ENCODE results near the gene KPNA2.
"Not testable (repeated sequence)": the region's sequence is repeated elsewhere in the genome, so short reads cannot be mapped to it uniquely, and the experiment has no call there.

The KPNA2 gene

GRCh38 chr17:68036304-68037147 is 991 bp downstream of the KPNA2 start:
- WGBS, 2 experiments, result 2 to 13% methylated on average over 8 to 10 of the region's 11 CpGs
- peaks cover 28% of the 10 kb centered on the region for H3K4me1 ChIP-seq (ENCODE audit: control insufficient read depth, insufficient read depth, low read length)
- peak overlapping the region; percentile 80 for H3K27ac ChIP-seq (ENCODE audit: insufficient read depth, low read depth, low read length, poor library complexity, severe bottlenecking)
- H3K9me3 ChIP-seq (ENCODE audit: control insufficient read depth, low read length), result no peaks in the 10 kb centered on the region
- peaks cover 32% of the 10 kb centered on the region for H3K36me3 ChIP-seq (ENCODE audit: control insufficient read depth, insufficient read depth, low read length)
- H3K4me3 ChIP-seq (ENCODE audit: insufficient read depth, low read depth, low read length), result peak overlapping the region; percentile 100
- no peaks in the 10 kb centered on the region for H3K27me3 ChIP-seq (ENCODE audit: control insufficient read depth, insufficient read depth, low read length, poor library complexity, severe bottlenecking)

- H3K27me3 ChIP-seq (ENCODE audit: control insufficient read depth, insufficient read depth, low read length, poor library complexity, severe bottlenecking), result no peaks in the 10 kb centered on the region
- H3K27ac ChIP-seq (ENCODE audit: insufficient read depth, low read depth, low read length, poor library complexity, severe bottlenecking), result no peak overlapping the region
- H3K4me1 ChIP-seq (ENCODE audit: control insufficient read depth, insufficient read depth, low read length), result no peaks in the 10 kb centered on the region
- H3K4me3 ChIP-seq (ENCODE audit: insufficient read depth, low read depth, low read length), result no peak overlapping the region
- H3K9me3 ChIP-seq (ENCODE audit: control insufficient read depth, low read length), result no peaks in the 10 kb centered on the region
- peaks cover 35% of the 10 kb centered on the region for H3K36me3 ChIP-seq (ENCODE audit: control insufficient read depth, insufficient read depth, low read length)
- 83% methylated on average over 8 of the region's 9 CpGs for WGBS, 2 experiments
Observed at GRCh38 chr17:68047153-68047846, 11.8 kb downstream of the KPNA2 start.

- H3K4me3 ChIP-seq (ENCODE audit: insufficient read depth, low read depth, low read length); H3K4me1 ChIP-seq (ENCODE audit: control insufficient read depth, insufficient read depth, low read length); H3K9me3 ChIP-seq (ENCODE audit: control insufficient read depth, low read length); H3K27me3 ChIP-seq (ENCODE audit: control insufficient read depth, insufficient read depth, low read length, poor library complexity, severe bottlenecking); H3K27ac ChIP-seq (ENCODE audit: insufficient read depth, low read depth, low read length, poor library complexity, severe bottlenecking): not testable (repeated sequence)
- 87 to 98% methylated on average over 7 of the region's 7 CpGs for WGBS, 2 experiments
- peaks cover 29% of the 10 kb centered on the region for H3K36me3 ChIP-seq (ENCODE audit: control insufficient read depth, insufficient read depth, low read length)
Observed at GRCh38 chr17:68047890-68048542, 12.5 kb downstream of the KPNA2 start.

GRCh38 chr17:68048996-68049395 is 13.5 kb downstream of the KPNA2 start:
- Histone ChIP-seq H3K36me3 (ENCODE audit: control insufficient read depth, insufficient read depth, low read length) (peaks cover 21% of the 10 kb centered on the region), H3K27me3 (ENCODE audit: control insufficient read depth, insufficient read depth, low read length, poor library complexity, severe bottlenecking) (no peaks in the 10 kb centered on the region), H3K27ac (ENCODE audit: insufficient read depth, low read depth, low read length, poor library complexity, severe bottlenecking) (peak overlapping the region; percentile 16), H3K4me3 (ENCODE audit: insufficient read depth, low read depth, low read length) (no peak overlapping the region), H3K4me1 (ENCODE audit: control insufficient read depth, insufficient read depth, low read length) (no peaks in the 10 kb centered on the region), H3K9me3 (ENCODE audit: control insufficient read depth, low read length) (no peaks in the 10 kb centered on the region)
- 89 to 90% methylated on average over 2 of the region's 2 CpGs for WGBS, 2 experiments

- 78 to 81% methylated on average over 4 of the region's 4 CpGs for WGBS, 2 experiments
- not testable (repeated sequence) for H3K27me3 ChIP-seq (ENCODE audit: control insufficient read depth, insufficient read depth, low read length, poor library complexity, severe bottlenecking); H3K9me3 ChIP-seq (ENCODE audit: control insufficient read depth, low read length); H3K27ac ChIP-seq (ENCODE audit: insufficient read depth, low read depth, low read length, poor library complexity, severe bottlenecking); H3K4me3 ChIP-seq (ENCODE audit: insufficient read depth, low read depth, low read length); H3K4me1 ChIP-seq (ENCODE audit: control insufficient read depth, insufficient read depth, low read length)
- H3K36me3 ChIP-seq (ENCODE audit: control insufficient read depth, insufficient read depth, low read length), result peaks cover 16% of the 10 kb centered on the region
Observed at GRCh38 chr17:68049812-68050437, 14.4 kb downstream of the KPNA2 start.

GRCh38 chr17:68051321-68052312 is 16.1 kb downstream of the KPNA2 start:
- not testable (repeated sequence) for H3K27me3 ChIP-seq (ENCODE audit: control insufficient read depth, insufficient read depth, low read length, poor library complexity, severe bottlenecking); H3K9me3 ChIP-seq (ENCODE audit: control insufficient read depth, low read length); H3K4me1 ChIP-seq (ENCODE audit: control insufficient read depth, insufficient read depth, low read length); H3K4me3 ChIP-seq (ENCODE audit: insufficient read depth, low read depth, low read length); H3K27ac ChIP-seq (ENCODE audit: insufficient read depth, low read depth, low read length, poor library complexity, severe bottlenecking); H3K36me3 ChIP-seq (ENCODE audit: control insufficient read depth, insufficient read depth, low read length)
- 95 to 96% methylated on average over 56 to 57 of the region's 57 CpGs for whole genome bisulfite sequencing, 2 experiments

GRCh38 chr17:68052810-68053209 is 17.3 kb downstream of the KPNA2 start:
- Histone ChIP-seq H3K27me3 (ENCODE audit: control insufficient read depth, insufficient read depth, low read length, poor library complexity, severe bottlenecking) (no peaks in the 10 kb centered on the region), H3K27ac (ENCODE audit: insufficient read depth, low read depth, low read length, poor library complexity, severe bottlenecking) (no peak overlapping the region)
- 91 to 95% methylated on average over 14 of the region's 14 CpGs for WGBS, 2 experiments

GRCh38 chr17:68053231-68054013 is 17.9 kb downstream of the KPNA2 start:
- Histone ChIP-seq H3K4me3 (ENCODE audit: insufficient read depth, low read depth, low read length) (no peak overlapping the region), H3K9me3 (ENCODE audit: control insufficient read depth, low read length) (no peaks in the 10 kb centered on the region), H3K27ac (ENCODE audit: insufficient read depth, low read depth, low read length, poor library complexity, severe bottlenecking) (no peak overlapping the region), H3K36me3 (ENCODE audit: control insufficient read depth, insufficient read depth, low read length) (no peaks in the 10 kb centered on the region), H3K4me1 (ENCODE audit: control insufficient read depth, insufficient read depth, low read length) (no peaks in the 10 kb centered on the region), H3K27me3 (ENCODE audit: control insufficient read depth, insufficient read depth, low read length, poor library complexity, severe bottlenecking) (no peaks in the 10 kb centered on the region)
- 91 to 93% methylated on average over 7 to 9 of the region's 9 CpGs for WGBS, 2 experiments

More at GRCh38 chr17:68052810-68053209, 17.3 kb downstream of the KPNA2 start:
- Histone ChIP-seq H3K36me3 (ENCODE audit: control insufficient read depth, insufficient read depth, low read length) (no peaks in the 10 kb centered on the region), H3K4me3 (ENCODE audit: insufficient read depth, low read depth, low read length) (no peak overlapping the region), H3K4me1 (ENCODE audit: control insufficient read depth, insufficient read depth, low read length) (no peaks in the 10 kb centered on the region), H3K9me3 (ENCODE audit: control insufficient read depth, low read length) (no peaks in the 10 kb centered on the region)
